NCI-H345 (cell line): ENCODE data around the gene C19orf85.
A peak's percentile ranks its signal among the peaks of the same experiment; 100 is the strongest.
"Not testable (repeated sequence)": the region's sequence is repeated elsewhere in the genome, so short reads cannot be mapped to it uniquely, and the experiment has no call there.

Source experiments
- DNase-seq: peaks from one replicate; lab custom pipeline; 2025; lab: John Stamatoyannopoulos, UW

Gene C19orf85

DNA sequence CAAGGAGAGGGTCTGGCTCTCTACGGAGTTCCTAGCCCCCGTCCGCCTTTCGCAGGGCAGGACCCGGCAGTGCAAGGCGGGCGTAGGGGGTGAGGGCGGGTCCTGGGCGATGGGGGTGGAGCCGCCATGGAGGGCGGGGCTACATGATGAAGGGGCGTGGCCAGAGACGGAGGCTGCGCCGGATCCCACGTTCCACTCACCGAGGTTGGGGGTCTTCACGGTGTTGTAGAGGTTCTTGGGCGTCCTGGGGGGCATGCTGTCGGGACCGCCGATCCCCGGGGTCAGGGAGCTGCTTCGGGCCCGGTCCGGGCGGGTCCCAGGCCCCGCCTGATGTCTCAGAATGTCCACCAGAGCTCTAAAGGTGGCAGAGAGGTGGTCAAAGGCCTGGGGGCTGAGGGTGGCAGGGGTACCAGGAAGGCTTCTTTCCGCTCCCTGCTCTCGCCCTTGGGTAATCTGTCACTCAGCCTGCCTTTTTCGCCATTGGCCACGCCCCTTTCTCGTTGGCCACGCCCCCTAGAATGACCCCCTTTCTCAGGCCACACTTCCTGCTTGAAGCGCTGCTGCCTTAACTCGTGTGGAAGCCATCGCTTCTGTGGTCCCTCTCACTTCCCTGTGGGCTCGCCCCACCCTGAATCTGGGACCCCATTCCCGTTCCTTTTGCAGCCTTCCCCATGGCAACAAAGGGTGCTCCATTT lies 24.0 kb downstream of the C19orf85 start:
- peak; percentile 49 for DNase-seq

DNA sequence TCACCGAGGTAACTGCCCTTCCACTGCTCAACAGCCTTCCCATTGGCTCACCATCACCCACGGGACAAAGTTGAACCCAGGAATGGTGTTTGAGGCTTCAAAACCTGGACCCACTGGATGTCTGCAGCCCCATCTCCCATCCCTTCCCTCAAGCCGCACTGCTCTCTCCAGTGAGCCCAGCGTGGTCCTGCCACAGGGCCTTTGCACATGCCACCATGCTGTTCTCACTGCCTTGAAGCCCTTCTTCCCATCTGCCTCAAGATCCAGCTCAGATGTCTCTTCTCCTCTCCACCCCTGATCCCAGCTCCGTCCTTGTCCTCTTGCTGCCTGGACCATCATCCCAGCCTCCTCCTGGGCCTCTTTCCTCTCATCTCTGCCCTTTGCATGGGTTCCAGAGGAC lies 25.5 kb downstream of the C19orf85 start:
- DNase-seq, result no peak

DNA sequence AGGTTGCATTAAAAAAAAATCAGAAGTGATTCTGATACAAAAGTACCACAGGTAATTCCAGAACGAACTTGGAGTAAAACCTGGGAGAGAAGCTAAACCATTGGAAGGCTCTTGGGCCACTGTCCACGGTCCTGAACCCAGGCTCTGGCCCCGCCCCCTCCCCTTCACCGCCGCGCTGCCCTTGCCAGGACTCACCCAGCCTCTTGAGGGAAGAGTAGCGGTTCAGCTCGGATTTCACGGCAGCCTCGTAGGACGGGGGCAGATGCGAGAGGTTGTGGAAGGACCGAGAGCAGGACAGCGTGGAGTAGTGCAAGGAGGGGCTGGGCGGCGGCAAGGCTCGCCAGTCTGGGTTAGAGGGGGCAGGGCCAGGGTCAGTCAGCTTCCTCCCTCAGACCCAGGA lies 27.1 kb downstream of the C19orf85 start:
- DNase-seq, result no peak

DNA sequence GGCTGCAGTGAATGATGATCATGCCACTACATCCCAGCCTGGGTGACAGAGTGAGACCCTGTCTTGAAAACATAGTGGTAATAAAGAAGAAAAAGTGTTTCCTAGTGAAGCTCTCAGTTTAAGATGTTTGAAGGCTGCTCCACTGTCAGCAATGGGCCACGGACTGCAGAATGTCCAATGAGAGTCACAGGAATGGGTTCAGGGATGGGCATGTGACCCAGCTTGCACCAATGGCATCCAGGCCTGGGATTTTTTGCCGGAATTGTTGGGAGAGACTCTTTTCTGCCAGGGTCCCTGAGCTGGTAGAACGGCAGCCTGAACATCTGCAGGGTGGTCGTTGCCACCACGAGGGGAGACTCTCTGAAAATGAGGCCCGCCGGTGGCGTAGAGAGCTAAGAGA lies 27.7 kb downstream of the C19orf85 start:
- DNase-seq, result no peak

DNA sequence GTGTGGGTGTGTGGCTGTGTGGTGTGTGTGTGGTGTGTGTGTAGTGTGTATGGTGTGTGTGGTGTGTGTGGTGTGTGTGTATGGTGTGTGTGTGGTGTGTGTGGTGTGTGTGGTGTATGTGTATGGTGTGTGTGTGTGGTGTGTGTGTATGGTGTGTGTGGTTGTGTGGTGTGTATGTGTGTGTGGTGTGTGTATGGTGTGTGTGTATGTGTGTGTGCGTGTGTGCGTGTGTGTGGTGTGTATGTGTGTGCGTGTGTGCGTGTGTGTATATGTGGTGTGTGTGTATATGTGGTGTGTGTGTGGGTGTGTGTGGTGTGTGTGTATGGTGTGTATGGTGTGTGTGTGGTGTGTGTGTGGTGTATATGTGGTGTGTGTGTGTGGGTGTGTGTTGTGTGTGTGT lies 29.5 kb downstream of the C19orf85 start:
- no peak for DNase-seq

DNA sequence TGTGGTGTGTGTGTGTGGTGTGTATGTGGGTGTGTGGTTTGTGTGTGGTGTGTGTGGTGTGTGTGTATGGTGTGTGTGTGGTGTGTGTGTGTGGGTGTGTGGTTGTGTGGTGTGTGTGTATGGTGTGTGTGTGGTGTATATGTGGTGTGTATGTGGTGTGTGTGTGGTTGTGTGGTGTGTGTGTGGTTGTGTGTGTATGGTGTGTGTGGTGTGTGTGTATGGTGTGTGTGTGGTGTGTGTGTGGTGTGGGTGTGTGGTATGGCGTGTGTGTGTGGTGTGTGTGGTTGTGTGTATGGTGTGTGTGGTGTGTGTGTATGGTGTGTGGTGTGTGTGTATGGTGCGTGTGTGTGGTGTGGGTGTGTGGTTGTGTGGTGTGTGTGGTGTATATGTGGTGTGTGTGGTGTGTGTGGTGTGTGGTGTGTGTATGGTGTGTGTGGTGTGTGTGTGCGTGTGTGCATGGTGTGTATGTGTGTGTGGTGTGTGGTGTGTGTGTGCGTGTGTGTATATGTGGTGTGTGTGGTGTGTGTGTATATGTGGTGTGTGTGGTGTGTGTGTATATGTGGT lies 30.1 kb downstream of the C19orf85 start:
- no peak for DNase-seq

DNA sequence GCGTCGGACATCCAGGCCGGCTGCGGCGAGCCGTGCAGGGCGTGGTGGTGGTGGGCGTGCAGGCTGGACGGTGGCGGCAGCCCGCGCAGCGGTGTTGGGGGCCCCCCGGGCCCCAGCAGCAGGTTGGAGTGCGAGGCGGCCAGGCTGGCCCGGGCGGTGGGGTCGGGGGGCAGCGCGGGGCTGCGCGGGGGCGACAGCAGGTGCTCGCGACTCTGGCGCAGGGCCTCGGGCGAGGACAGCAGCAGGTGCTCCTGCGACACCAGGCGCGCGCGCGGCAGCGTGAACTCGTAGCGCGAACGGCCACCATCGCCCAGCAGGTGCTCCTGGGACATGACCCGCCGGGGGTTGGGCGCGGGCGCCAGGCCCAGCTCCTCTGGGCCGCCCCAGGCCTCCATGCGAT lies 31.3 kb downstream of the C19orf85 start:
- DNase-seq, result no peak

DNA sequence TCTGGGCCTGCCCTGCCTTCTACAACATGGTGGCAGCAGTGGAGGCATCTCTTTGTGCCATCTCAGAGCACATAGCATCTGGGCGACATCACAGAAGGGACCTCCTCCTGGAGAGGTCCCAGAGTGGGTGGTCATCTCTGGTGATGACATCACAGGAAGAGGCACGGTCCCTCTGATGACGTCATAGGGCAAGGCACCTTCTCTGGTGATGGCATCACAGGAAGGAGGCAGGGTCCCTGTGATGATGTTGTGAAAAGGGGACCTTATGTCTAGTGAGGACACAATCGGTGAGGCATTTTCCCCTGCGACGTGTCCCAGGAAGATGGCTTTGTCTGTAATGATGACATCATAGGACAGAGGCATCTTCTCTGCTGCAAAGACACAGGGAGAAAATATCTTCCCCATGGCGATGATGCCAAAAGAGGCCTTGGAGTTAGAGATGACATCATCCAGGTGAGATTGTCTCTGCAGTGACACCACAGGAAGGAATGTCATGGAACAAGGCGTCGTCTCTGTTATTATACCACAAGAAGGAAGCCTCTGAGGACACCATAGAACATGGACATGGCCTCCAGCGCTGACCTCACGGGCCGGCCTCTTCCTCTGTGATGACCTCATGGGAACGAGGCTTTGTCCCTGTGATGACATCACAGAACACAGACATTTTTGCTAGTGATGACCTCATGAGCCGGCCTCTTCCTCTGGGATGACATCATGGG lies 32.2 kb downstream of the C19orf85 start:
- DNase-seq, result no peak

DNA sequence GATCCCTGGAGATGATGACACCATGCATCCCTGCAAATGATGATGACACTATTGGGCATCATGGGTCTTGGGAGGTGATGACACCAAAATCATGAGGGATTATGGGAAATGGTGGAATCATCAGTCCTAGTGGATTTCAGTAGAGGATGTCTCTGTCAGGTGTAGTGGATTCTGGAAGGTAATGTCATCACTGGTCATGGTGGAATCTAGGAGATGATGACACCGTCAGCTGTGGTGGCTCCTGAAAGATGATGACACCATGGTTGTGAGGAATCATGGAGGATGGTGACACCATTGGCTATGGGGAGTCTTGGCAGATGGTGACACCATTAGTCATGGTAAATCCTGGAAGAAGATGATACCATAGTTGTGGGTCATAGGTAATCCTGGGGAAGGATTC lies 33.4 kb downstream of the C19orf85 start:
- DNase-seq, result no peak

DNA sequence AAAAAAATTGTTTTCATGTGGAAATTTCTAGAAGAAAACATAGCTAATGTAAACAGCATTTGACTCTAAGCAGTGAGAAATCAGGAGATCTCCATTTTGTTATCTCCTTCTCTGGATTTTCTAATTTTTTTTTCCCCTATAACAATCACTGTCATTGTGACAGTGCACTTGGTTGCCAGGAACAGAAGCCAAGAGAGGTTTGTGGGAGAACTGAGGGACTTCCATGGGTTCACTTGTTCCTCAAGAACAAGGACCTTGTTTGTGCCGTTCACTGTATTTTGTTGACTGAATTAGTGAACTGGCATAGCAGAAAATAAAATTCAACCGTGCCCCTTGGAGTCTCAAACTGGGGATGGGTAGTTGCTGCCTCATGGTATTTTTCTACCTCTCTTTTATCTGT lies 38.5 kb downstream of the C19orf85 start:
- no peak for DNase-seq

DNA sequence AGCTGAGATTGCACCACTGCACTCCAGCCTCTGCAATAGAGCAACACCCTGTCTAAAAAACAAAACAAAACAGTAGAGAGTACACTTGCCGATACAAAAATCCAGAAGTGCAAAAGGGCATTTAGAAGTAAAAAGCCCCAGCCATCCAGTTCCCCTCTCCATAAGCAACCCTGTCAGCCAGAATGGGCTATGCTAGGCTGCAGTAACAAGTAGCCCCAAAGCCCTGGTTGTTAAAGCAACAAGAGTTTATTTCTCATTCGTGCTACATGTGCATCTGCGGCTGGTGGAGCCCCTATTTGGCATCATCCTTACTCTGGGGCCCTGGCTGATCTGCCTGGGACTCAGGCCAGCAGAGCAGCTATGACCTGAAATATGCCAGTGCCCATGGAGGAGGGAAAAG lies 40.0 kb downstream of the C19orf85 start:
- no peak for DNase-seq

DNA sequence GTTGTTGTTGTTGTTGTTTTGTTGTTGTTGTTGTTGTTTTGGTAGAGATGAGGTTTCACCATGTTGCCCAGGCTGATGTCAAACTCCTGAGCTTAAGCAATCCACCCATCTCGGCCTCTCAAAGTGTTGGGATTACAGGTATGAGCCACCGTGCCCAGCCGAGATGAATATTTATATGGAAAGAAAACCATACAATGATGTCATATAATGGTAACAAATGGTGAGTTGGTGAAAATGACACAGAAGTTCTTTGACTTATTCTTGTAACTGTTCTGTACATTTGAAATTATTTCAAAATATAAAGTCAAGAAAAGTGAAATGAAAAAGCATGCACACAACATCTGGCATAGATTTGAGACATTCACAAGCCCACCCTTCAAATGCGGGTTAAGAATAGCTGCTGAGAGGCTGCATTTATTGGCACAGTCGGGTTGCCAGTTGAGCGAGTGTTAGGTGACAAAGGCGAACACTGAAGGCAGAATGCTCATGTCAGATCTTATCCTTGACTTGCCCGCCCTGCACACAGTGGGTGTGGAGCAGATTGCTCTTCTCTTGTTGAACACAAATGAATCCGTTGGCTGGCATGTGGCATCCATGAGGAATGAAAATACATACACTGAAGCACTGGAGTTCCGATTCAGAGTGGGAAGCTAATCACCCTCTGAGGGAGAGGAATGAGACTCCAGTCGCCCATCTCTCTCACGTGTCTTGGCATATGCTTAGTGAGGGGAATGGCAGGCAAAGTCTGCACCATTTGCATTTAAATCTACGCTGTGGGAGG lies 41.1 kb downstream of the C19orf85 start:
- no peak for DNase-seq

DNA sequence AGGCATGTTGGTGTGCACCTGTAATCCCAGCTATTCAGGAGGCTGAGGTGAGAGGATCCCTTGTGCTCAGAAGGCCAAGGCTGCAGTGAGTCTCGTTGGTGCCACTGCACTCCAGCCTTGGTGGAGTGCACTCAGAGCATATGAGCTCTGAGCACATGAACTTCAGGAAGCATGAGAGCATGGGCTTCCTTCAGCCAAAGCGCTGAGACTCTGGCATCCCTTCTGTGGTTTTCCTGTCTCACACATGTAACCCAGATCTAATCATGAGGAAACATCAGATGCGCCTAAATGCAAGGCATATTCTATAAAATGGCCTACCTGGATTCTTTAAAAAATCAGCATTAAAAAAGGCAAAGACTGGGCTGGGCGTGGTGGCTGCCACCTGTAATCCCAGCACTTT lies 43.3 kb downstream of the C19orf85 start:
- not testable (repeated sequence) for DNase-seq

DNA sequence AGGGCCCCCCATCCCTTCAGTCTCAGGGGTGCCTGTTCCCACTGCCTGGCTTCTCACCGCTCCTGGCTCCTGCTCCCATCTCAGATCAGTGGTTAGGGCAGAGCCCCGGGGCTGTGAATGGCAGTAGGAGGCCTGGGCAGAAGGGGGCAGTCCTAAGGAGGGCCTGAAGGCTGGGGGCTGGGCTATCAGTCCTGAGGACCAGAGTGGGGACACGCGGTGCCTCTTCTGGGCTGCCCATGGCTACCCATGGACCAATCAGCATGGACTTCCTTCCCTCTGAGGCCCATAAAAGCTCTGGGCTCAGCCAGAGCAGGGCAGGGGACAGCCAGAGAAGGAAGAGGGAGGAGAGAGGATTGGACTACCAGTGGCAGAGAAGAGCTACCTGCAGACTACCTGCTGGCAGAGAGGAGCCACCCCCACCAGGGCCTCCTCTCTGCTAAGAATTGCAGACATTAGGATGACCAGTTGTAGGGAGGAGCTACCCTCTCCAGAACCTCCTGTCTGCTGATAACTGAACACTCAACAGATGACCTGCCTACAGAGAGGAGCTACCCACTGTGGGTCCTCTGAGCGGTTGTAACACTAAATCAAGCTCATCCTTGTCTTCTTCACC lies 44.8 kb downstream of the C19orf85 start:
- DNase-seq, result no peak

DNA sequence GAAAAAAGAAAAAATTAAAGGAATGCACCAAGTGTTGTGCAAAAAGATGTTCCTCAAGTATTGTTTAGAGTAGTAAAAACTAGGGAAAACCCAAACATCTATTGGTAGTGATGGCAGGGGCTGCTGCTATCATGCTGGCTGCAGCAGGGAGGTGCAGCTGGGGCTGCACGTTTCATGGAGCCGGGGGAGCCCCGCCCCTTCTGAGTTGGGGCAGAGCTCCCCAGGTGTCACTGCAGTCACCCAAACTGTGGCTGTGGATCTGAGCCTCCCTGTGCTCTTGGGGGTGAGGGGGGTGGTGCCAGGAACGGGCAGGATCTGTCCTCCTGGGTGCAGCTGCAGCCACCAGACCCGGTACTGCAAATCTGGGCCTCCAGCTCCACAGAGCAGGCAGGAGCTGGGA lies 45.4 kb downstream of the C19orf85 start:
- no peak for DNase-seq

DNA sequence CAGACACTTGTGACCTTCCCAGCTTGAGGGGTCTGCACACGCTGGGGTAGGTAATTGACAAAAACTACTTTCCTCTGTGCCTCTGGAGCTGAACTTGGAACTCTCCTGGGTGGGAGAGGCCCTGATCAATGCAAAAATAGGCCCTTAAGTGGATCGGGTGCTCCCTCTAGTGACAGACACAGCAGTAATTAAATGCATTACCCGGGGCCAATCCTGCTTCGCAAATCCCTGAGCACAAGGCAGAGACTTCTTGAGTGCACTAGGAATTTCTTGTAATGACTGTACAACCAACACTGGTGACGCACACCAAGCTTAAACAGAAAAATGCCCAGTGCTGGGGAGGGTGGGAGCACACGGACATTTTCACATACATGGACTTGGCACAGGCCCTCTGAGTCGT lies 46.4 kb downstream of the C19orf85 start:
- DNase-seq, result peak; percentile 49
